HCT116 (cell line): ENCODE results near the gene PACS2. TPM values are rescaled to one million over a fixed set of nuclear protein-coding genes. Genes with fewer than 3 reads are reported as not detected.

Experiments used
- ATAC-seq: fragments of 200-7000 bp; cut with Tn5 transposase; 2 replicates; pipeline ENCODE4 v1.9.1; 2020; ENCODE audit warnings: mild to moderate bottlenecking, moderate library complexity
- BruUV-seq: library from RNA; stranded (reverse); fragments of 400-500 nt; replicated peaks from 2 replicates; lab custom pipeline; 2021; lab: Mats Ljungman, UMichigan
- CTCF ChIA-PET: fragments of 300-600 bp; sonication (Branson Sonifier 250); formaldehyde crosslinking; loops from one replicate; lab custom pipeline; 2021; ENCODE audit warnings: antibody characterized with exemption; lab: Charles Lee
- POLR2A ChIA-PET: fragments of 300-600, 350-600 bp; sonication (Branson Sonifier 250); formaldehyde crosslinking; loops from one replicate; lab custom pipeline; 2021; ENCODE audit warnings: antibody characterized with exemption; lab: Charles Lee
- RAD21 ChIA-PET, 2 experiments: fragments of 300-600 bp; sonication (Branson Sonifier 250); formaldehyde crosslinking; loops; one replicate each; lab custom pipeline; 2023; ENCODE audit warnings: low total read pairs in 2 of 2; ENCODE audit not compliant: uncharacterized antibody in 2 of 2, unreplicated experiment in 2 of 2, low non-redundant PET in 1 of 2; lab: Charles Lee
- DNase-seq: peaks from one replicate; pipeline ENCODE4 v3.0.0-alpha.2; 2010; ENCODE audit warnings: low read depth, low spot score
- H2AFZ ChIP-seq: fragments of 200-600 bp; shearing (Covaris generic), sonication (generic); 2 replicates; pipeline ENCODE4 v1.6.1; 2017; ENCODE audit warnings: low read depth, mixed run types, mixed read lengths, antibody characterized with exemption, low read length; ENCODE audit not compliant: poor library complexity, severe bottlenecking
- H3K27ac ChIP-seq: 2 replicates; pipeline ENCODE4 v1.5.1; 2012; ENCODE audit warnings: low read depth, low read length
- H3K27me3 ChIP-seq: fragments of 200-600 bp; sonication (generic); 2 replicates; pipeline ENCODE4 v1.6.1; 2016; ENCODE audit warnings: mixed run types, low read length, mixed read lengths; ENCODE audit not compliant: insufficient read depth
- H3K36me3 ChIP-seq, 2 experiments: fragments of 200-500 bp in 1 of 2; fragments of 200-600 bp in 1 of 2; sonication (Bioruptor generic) in 1 of 2; sonication (generic) in 1 of 2; 2 replicates each; pipeline versions ENCODE4 v1.5.1 to v1.6.1; 2014 to 2016; ENCODE audit warnings: low read length in 2 of 2, inconsistent platforms in 1 of 2, mixed read lengths in 1 of 2, mixed run types in 1 of 2; ENCODE audit not compliant: insufficient read depth in 2 of 2, control insufficient read depth in 1 of 2
- H3K4me1 ChIP-seq, 2 experiments: fragments of 200-600 bp in 1 of 2; sonication (generic) in 1 of 2; 2 replicates each; pipeline versions ENCODE4 v1.5.1 to v1.6.1; 2012 to 2017; ENCODE audit warnings: low read length in 2 of 2, inconsistent platforms in 1 of 2, mild to moderate bottlenecking in 1 of 2, mixed read lengths in 1 of 2, mixed run types in 1 of 2, moderate library complexity in 1 of 2; ENCODE audit not compliant: insufficient read depth in 2 of 2, control insufficient read depth in 1 of 2
- H3K4me2 ChIP-seq: fragments of 200-600 bp; sonication (generic); 2 replicates; pipeline ENCODE4 v1.6.1; 2017; ENCODE audit warnings: mixed run types, low read length, mixed read lengths
- H3K4me3 ChIP-seq, 2 experiments: fragments of 200-600 bp in 1 of 2; sonication (generic) in 1 of 2; replicated peaks in 1 of 2; 2 replicates each; pipeline ENCODE4 v1.5.1; 2011 to 2016; ENCODE audit warnings: low read length in 2 of 2, control low read depth in 1 of 2, low read depth in 1 of 2, mild to moderate bottlenecking in 1 of 2, mixed read lengths in 1 of 2, mixed run types in 1 of 2
- H3K79me2 ChIP-seq: fragments of 200-600 bp; sonication (generic); 2 replicates; pipeline ENCODE4 v1.6.1; 2017; ENCODE audit warnings: mild to moderate bottlenecking, mixed run types, low read length, moderate library complexity, mixed read lengths; ENCODE audit not compliant: insufficient read depth
- H3K9ac ChIP-seq: fragments of 200-600 bp; sonication (generic); 2 replicates; pipeline ENCODE4 v1.6.1; 2016; ENCODE audit warnings: low read length, mixed read lengths
- H3K9me2 ChIP-seq: fragments of 200-600 bp; sonication (generic), shearing (Covaris generic); 2 replicates; pipeline ENCODE4 v1.6.1; 2017; ENCODE audit warnings: mixed run types, mild to moderate bottlenecking, moderate library complexity; ENCODE audit not compliant: insufficient read depth
- H3K9me3 ChIP-seq, 2 experiments: fragments of 200-500 bp in 1 of 2; fragments of 200-600 bp in 1 of 2; sonication (Bioruptor generic) in 1 of 2; sonication (generic) in 1 of 2; 2 replicates each; pipeline ENCODE4 v1.6.1; 2014 to 2017; ENCODE audit warnings: low read length in 2 of 2, mixed read lengths in 2 of 2, inconsistent platforms in 1 of 2, low read depth in 1 of 2, mild to moderate bottlenecking in 1 of 2, mixed run types in 1 of 2, moderate library complexity in 1 of 2; ENCODE audit not compliant: control insufficient read depth in 1 of 2, insufficient read depth in 1 of 2
- H4K20me1 ChIP-seq: fragments of 200-600 bp; sonication (generic), shearing (Covaris generic); 2 replicates; pipeline ENCODE4 v1.6.1; 2017; ENCODE audit warnings: mixed run types, mild to moderate bottlenecking, moderate library complexity; ENCODE audit not compliant: insufficient read depth
- ATF3 ChIP-seq: IDR thresholded peaks from 2 replicates; pipeline ENCODE4 v1.6.1; 2012
- CBX3 ChIP-seq: IDR thresholded peaks from 2 replicates; pipeline ENCODE4 v1.6.1; 2012; ENCODE audit warnings: low read depth
- CEBPB ChIP-seq: IDR thresholded peaks from 2 replicates; pipeline ENCODE4 v1.6.1; 2012; ENCODE audit warnings: low read depth
- EGR1 ChIP-seq: IDR thresholded peaks from 2 replicates; pipeline ENCODE4 v1.6.1; 2012; ENCODE audit warnings: low read depth
- ELF1 ChIP-seq: IDR thresholded peaks from 2 replicates; pipeline ENCODE4 v1.6.1; 2012; ENCODE audit warnings: low read depth, borderline replicate concordance
- EZH2 ChIP-seq: fragments of 200-600 bp; sonication (generic); IDR thresholded peaks from 2 replicates; pipeline ENCODE4 v1.6.1; 2017; ENCODE audit warnings: antibody characterized with exemption, mixed run types
- EZH2phosphoT487 ChIP-seq: fragments of 200-600 bp; IDR thresholded peaks from 2 replicates; pipeline ENCODE4 v1.6.1; 2018; ENCODE audit warnings: antibody characterized with exemption, borderline replicate concordance
- FOSL1 ChIP-seq: IDR thresholded peaks from 2 replicates; pipeline ENCODE4 v1.6.1; 2012; ENCODE audit warnings: low read depth
- JUND ChIP-seq: IDR thresholded peaks from 2 replicates; pipeline ENCODE4 v1.6.1; 2012
- POLR2A ChIP-seq: IDR thresholded peaks from 2 replicates; pipeline ENCODE4 v1.7.0; 2011; ENCODE audit warnings: borderline replicate concordance; ENCODE audit not compliant: insufficient read depth, insufficient read length; ENCODE audit errors: extremely low read depth
- POLR2AphosphoS5 ChIP-seq: IDR thresholded peaks from 2 replicates; pipeline ENCODE4 v1.6.1; 2011; ENCODE audit warnings: mild to moderate bottlenecking, low read depth, low read length, moderate library complexity
- RAD21 ChIP-seq: IDR thresholded peaks from 2 replicates; pipeline ENCODE4 v1.6.1; 2012; ENCODE audit warnings: low read depth, mild to moderate bottlenecking
- SP1 ChIP-seq: IDR thresholded peaks from 2 replicates; pipeline ENCODE4 v1.6.1; 2012; ENCODE audit warnings: low read depth
- SRF ChIP-seq: IDR thresholded peaks from 2 replicates; pipeline ENCODE4 v1.6.1; 2012; ENCODE audit warnings: low read depth
- TCF7L2 ChIP-seq: IDR thresholded peaks from 2 replicates; pipeline ENCODE4 v1.7.0; 2011; ENCODE audit warnings: borderline replicate concordance, inconsistent platforms; ENCODE audit not compliant: insufficient read depth, insufficient read length; ENCODE audit errors: extremely low read depth
- YY1 ChIP-seq: IDR thresholded peaks from 2 replicates; pipeline ENCODE4 v1.6.1; 2011; ENCODE audit warnings: low read length, low read depth, moderate library complexity, mild to moderate bottlenecking; ENCODE audit not compliant: insufficient replicate concordance; ENCODE audit errors: extremely low read depth
- ZFX ChIP-seq: fragments of 450-650 bp; IDR thresholded peaks from 2 replicates; pipeline ENCODE4 v1.6.1; 2017
- ZNF274 ChIP-seq: fragments of 200-500 bp; sonication (Bioruptor generic); IDR thresholded peaks from 2 replicates; pipeline ENCODE4 v1.6.1; 2014; ENCODE audit warnings: mild to moderate bottlenecking, low read depth, low read length, inconsistent platforms
- intact Hi-C: fragments of 100-400 bp; cut with micrococcal nuclease; formaldehyde crosslinking; loops from 2 replicates; pipeline ENCODE4 v1.10.0; 2022
- total RNA-seq: library from RNA; stranded (reverse); gene quantifications from one replicate; pipeline ENCODE4 v1.2.1, GENCODE V29; 2021; ENCODE audit not compliant: unreplicated experiment
- TF ChIP-seq, protein P1 (sequence below): IDR thresholded peaks from 2 replicates; pipeline ENCODE4 v1.6.1; 2011; ENCODE audit warnings: mild to moderate bottlenecking, low read length, moderate library complexity; ENCODE audit not compliant: insufficient replicate concordance; ENCODE audit errors: extremely low read depth

The PACS2 gene
- total RNA-seq, 1 experiment from 2014 or later = 75.5 TPM

GRCh38 chr14:105351410-105351809 lies 36.9 kb downstream of the PACS2 start:
- no peak for DNase-seq
- Histone ChIP-seq H4K20me1 (no peaks in the 10 kb centered on the region), H2AFZ (no peak overlapping the region), H3K79me2 (no peaks in the 10 kb centered on the region), H3K4me3 (no peak overlapping the region), H3K27me3 (no peaks in the 10 kb centered on the region), H3K27ac (no peak overlapping the region), H3K9ac (no peak overlapping the region), H3K9me2 (no peaks in the 10 kb centered on the region), H3K9me3 (no peaks in the 10 kb centered on the region), H3K36me3 (no peaks in the 10 kb centered on the region), H3K4me2 (no peak overlapping the region), H3K4me1 (peaks cover 8 to 12% of the 10 kb centered on the region in 2 experiments; a peak in 2 of 4 replicates)
- BruUV-seq = no TSS peak
- intact Hi-C loops = no loop called here
- POLR2A ChIA-PET = interaction anchor here (0.6 kb wide), 1 partner anchor 264 kb away, joined by 3 read pairs; no protein-coding TSS in a partner anchor
- TF ChIP-seq ZNF274 (no peak), EZH2 (no peak), CBX3 (no peak), RAD21 (no peak), POLR2AphosphoS5 (no peak), JUND (no peak), ZFX (no peak), ATF3 (no peak), CEBPB (no peak), EGR1 (no peak), SP1 (no peak), TCF7L2 (no peak), FOSL1 (no peak), EZH2phosphoT487 (no peak), SRF (no peak), YY1 (no peak), POLR2A (no peak), ELF1 (no peak)
- TF ChIP-seq, protein P1, sequence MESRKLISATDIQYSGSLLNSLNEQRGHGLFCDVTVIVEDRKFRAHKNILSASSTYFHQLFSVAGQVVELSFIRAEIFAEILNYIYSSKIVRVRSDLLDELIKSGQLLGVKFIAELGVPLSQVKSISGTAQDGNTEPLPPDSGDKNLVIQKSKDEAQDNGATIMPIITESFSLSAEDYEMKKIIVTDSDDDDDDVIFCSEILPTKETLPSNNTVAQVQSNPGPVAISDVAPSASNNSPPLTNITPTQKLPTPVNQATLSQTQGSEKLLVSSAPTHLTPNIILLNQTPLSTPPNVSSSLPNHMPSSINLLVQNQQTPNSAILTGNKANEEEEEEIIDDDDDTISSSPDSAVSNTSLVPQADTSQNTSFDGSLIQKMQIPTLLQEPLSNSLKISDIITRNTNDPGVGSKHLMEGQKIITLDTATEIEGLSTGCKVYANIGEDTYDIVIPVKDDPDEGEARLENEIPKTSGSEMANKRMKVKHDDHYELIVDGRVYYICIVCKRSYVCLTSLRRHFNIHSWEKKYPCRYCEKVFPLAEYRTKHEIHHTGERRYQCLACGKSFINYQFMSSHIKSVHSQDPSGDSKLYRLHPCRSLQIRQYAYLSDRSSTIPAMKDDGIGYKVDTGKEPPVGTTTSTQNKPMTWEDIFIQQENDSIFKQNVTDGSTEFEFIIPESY = no peak
- ATAC-seq = no peak
- RAD21 ChIA-PET = no interaction called here
- CTCF ChIA-PET = interaction anchor here (1.2 to 1.4 kb wide), 5 partner anchors 8 to 182 kb away, joined by 6 to 8 read pairs (median 6); partner anchors contain the start of gene BTBD6
